HG02884 (cell line): ENCODE data around the gene TRAK1.

ENCODE experiments used
- ATAC-seq: cut with Tn5 transposase; IDR thresholded peaks from one replicate; pipeline ENCODE4 v1.9.1; 2021; ENCODE audit warnings: mild to moderate bottlenecking, moderate library complexity; ENCODE audit not compliant: unreplicated experiment

Gene TRAK1

DNA sequence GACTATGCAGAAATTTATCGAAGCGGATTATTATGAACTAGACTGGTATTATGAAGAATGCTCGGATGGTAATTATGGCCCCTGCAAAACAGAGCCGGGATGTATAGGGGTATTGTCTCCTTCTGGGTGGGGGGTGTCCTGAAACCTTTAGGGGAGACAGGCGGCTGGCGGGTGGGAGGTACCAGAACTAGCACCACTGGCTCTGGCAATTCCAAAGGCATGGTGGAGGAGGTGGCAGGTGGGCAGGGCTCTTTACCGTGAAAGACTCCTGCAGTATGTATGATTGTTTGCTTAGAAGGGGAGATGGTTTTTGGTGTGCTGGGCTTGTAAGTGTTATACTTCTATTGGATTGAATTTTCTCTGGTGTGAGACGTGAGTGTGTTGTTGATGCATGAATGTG lies 58.4 kb downstream of the TRAK1 start:
- no peak for ATAC-seq

DNA sequence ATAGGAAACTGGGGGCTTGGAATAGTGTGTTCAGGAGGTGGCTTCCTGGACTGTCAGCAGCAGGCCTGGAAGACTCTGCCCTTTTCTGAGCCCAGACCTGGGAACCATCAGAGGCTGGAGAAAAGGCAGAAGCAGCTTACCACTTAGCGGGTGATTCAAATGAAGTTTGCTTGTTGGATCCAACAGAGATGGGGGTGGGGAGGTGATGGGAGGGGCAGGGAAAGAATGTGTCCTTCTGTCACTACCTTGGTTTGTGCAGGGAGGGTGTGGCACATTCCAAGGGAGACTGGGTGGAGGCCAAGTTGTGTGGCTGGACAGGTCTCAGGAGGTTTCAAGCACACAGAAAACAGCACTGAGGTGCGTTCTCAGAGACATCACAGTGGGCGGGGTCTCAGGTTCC lies 58.8 kb downstream of the TRAK1 start:
- no peak for ATAC-seq

DNA sequence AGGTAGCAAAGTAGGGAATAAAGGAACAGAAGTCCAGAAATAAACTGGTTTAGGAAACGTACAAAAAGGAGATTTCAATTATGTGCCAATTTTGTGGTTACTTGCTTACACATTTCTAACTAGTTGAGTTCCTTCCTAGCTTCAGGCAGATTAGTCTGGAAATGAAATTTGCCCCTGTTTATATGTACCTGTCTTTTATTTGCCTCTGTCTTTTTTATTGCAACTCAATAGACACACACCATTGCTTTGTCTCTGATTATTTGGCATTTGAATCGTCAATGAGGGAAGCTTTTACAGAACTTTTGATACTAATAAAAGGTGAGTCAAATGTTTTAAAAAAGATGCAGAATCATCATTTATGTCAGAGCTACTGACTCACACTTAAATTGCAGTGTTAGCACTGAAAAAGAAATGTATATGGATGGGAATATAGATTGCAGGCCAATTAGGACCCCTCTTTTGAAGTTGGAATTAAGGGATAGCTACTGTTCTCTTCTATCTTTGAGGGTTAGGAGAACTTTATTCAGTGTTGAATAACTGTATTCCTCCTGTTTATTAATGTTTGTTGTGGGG lies 60.5 kb downstream of the TRAK1 start:
- no peak for ATAC-seq

DNA sequence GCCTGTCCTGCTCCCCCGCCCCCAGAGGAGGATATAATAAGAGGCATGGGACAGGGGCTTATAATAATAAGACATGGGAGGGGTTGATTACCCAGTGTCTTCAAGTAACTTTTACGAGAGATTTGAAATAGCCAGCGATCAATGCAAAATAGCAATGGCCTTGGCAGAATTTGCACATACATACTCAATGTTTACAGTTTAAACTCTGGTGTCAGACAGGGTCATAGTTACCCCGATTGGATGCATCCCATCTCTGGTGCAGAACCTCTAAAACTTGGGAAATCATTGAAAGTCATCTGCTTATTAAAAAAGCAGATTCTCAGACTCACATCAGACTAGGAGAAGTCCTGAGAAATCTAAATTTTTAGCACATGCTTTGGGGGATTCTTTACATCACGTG lies 61.0 kb downstream of the TRAK1 start:
- ATAC-seq: no peak

DNA sequence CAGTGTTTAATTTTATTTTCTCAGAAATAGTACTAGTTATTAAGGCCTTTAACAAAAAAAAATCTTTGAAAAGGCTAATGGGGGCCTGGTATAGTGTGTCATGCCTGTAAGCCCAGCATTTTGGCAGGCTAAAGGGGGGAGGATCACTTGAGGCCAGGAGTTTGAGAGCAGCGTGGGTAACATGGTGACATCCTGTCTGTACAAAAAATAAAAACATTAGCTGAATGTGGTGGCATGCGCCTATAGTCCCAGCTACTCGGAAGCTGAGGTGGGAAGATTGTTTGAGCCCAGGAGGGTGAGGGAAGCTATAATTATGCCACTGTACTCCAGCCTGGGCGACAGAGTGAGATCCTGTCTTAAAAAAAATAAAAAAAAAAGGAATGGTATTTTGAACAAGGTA lies 61.9 kb downstream of the TRAK1 start:
- ATAC-seq: no peak

DNA sequence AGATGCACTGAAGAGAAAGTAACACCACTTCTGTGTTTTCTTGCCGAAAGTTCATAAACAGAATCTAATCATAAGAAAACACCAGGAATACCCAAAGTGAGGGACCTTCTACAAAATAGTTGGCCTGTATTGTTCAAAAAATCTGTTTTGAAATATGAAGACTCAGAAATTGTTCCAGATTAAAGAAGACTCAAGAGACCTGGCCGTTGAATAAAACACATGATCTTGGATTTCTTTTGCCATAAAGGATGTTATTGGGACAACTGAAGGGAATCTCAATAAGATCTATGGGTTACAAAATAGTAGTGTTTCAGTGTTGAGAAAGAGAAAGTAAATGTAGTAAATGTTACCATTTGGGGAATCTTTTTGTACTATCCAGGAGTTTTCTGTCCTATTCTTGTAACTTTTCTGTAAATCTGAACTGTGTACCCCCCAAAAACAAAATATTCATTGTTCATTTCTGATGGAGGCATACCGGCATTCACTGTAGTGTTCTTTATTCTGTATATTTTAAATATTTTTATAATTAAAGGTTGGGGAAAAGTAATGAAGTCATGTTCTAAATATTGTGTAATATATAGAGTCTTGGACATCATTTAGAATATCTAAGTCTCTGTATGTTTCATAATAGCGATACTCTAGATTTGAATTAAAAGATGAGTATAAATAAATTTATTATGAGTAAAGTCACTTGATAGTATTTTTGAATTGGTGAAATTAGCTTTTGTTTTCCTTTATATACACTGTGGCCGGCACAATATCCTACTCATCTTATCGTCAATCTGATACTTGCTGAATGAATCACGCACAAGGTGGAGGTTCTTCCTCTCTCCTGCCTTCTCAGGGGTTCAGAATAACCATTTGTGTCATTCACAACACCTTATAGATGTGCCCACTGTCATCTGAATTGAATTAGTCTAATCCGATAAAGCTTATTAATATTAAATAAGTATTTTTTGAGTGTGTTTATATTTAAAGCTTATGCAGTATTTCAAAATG lies 66.7 kb downstream of the TRAK1 start:
- ATAC-seq: no peak

DNA sequence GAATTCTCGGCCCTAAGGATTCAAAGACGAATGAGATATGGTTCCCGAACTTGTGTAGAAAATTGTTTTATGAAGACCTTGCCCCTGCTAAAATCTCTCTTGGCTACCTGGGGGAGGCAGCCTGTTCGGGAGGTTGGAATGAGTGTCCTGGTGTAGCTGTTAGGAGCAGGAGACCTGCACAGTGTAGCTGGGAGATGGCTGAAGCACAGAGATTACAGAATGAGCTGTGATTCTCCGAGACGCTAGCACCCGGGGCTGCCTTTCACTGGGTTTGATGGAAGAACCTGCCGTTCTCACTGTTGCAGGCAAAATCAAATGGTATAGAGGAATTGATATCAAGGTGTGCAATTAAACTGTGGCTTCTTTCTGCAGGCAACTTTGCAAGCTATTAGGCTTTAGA lies 68.0 kb downstream of the TRAK1 start:
- ATAC-seq: no peak

DNA sequence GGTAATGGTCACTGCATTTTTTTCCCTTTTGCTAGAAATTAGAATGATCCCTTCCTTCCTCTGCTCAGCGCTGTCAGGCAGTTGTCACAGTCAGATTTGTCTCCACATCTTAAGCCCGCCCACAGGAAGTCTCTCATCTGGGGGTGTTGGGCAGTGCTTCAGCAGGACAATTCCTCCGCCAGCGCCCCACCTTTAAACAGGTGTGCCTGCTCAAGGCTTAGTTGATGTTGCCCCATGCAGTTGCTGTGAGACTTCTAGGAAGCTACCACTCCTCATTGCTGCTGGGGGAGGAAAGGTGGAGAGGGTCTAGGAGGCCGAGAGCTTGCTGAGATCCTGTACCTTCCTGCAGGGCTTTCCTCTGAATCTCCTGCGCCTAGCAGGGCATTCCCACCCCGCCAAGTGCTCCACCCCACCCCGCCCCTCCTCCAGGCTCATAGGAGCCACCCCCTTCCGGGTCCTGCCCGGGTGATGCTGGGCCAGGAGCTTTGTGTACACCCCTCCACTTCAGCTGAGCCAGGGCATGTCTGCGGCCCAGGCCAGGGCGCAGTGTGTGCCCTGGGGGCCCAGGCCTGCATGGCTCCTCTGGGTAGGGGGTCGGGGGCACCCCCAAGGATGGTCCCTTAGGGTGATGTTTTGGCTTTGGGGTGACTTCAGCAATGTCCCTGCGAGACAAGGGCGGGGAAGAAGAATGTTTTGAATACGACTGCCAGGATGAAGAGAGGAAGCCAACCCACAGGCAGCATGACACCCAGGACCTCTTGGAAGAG lies 68.7 kb downstream of the TRAK1 start:
- peak; percentile 81 for ATAC-seq

DNA sequence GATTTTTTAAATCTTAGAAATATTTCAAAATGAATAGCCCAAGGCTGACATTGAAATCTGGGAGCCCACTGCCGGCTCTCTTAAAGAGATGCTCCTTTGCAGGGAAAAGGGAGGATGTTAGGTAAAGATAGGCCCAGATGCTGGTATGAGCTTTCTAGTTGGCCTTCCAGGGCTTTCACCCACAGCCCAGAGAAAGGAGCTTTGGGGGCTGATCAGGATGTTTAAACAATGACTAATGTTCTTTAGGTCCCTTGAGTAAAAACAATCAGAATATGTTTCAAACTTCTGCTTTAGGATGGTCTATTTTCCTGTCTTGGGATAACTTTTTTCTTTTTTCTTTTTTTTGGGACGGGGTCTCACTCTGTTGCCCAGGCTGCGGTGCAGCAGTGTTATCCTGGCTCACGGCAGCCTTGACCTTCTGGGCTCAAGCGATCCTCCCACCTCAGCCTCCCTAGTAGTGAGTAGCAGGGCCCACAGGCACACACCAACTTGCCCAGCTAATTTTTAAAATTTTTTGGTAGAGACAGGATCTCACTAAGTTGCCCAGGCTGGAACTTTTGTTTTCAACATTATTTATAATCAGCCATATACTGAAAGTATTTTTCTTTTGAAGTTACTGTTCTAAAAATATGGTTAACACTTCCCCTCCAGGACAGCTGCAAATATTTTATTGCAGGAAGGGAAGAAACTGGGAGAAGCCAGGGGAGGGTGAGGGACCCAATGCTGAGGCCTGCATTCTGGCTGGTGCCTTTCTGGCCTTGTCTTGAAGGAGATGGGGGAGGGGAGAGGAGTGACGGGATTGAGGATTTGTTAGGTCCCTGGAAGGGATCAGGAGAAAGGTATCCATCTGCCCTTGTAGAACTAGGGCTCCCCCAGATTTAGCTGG lies 70.1 kb downstream of the TRAK1 start:
- ATAC-seq: no peak

DNA sequence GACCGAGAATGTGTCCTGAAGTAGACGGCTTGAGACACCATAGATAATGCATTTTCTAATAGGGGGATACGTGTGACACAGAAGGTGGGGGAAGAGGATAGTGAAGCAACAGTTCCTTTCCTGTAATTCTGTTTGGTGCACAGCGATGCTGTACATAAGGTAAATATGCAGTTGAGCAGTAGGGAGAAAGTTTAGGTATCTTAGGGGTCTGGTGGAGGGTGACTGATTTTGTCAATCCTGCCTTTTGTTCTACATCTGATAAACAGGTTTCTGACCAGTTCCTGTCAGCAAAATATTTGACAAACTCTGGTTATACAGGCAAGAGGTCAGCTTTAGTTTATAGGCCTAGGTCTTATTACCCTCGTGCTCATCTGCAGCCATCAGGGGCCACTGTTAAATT lies 71.3 kb downstream of the TRAK1 start:
- no peak for ATAC-seq

DNA sequence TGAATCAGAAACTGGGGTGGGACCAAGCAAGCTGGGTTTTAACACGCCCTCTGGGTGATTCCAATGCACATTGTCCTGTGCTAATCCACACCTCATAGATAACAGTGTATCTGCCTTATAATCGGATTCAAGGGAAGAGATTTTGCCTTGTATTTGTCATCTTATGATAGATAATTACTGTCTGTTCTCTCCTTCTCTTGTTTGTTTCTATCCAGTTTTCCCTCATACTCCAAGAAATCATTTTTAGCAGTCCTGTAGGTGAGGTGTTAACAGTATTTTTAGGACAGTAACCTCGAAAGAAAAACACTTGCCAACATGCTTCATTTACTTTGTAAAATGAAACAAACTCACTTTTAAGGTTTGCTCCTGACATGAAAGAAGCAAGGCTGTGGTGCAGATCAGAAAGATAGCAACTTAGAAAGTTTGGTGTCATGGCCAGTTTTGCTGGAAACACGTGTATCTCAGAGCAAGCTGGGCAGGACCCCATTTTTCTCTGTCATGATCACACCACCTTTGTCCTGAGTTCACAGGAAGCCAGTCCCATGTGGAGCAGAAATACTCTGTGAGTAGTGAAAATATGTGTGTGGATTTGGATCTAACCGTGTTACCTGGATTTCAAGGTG lies 72.6 kb downstream of the TRAK1 start:
- ATAC-seq: no peak

DNA sequence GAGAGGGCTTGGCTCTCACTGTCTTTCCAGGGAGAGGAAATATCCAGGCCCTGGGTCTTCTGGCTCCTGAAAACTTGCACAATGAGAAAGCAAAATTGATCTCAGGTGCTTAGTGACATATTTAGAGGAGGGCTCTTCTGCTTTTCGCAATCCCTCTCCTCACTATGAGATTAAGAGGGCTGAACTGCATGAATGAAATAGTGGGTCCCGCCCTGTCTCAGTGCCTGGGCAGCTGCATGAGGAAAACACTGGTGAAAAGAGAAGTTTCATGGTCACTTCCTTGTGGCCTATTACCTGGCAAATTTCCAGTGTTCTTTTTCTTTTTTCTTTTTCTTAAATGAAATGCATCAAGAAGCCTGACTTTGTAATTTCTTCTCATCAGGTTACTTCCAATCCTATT lies 73.5 kb downstream of the TRAK1 start:
- no peak for ATAC-seq

DNA sequence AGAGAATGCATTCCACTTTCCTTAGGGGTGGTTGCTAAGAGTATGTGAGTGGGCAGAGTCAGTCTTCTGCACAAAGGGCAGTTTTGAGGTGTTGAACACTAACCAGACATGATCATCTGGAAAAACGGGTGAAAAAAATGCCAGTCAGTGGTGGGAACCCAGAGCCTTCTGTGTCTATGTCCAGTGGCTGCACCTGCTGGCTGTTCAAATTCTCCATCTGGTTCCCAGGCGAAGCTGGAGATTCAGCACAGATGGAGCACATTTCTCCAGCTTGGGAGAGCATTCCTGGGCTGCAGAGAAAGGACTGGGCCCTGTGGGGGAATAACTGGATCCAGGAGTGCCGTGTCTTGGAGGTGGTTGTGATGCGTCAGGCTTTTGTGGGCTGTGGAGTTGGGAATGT lies 74.1 kb downstream of the TRAK1 start:
- no peak for ATAC-seq

DNA sequence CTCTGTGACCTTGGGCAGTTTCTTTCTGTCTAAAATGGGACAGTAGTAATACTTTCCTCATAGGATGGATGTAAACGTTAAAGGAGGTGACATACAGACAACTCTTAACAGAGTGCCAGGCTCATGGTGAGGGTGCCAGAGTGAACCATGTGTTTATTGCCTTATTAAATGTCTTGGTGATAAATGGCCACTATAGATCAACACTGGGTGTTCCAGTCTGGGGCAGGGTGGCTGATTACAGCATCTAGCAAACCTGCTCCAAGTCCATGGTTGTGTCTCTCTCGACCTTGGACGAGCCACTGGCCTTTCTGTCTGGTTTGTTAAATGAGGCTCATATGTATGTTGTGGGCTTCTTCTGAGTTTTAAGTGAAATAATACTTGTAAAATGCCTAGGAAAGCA lies 75.1 kb downstream of the TRAK1 start:
- no peak for ATAC-seq

DNA sequence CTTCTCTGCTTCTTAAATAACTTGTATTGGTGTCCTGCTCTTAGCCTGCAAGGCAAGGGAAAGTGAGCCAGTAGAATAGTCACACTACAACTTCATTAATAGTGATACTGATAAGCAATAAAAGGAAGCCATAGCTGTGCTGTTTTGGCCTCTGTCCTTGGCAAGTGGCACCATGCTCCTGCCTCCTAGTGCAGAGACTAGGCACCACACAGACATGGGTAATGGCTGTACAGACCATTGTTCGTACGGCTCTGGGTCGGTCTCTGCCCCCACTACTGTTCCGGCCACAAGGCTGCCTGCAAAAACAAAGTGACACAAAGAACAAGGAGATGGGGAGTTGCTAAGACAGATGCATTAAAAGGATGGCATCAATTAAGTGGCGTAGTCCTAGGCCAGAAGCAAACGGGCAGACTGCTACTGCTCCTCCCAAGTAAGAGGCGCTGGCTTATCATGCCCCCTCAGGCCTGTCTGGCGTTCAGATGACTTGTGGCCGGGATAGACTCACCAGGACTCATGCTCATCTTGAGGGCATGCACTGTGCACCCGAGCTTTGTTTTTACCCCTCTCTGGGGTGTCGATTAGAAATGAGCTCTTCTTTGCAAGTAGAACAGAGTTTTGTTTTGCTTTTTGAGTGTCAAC lies 75.6 kb downstream of the TRAK1 start:
- ATAC-seq: no peak

DNA sequence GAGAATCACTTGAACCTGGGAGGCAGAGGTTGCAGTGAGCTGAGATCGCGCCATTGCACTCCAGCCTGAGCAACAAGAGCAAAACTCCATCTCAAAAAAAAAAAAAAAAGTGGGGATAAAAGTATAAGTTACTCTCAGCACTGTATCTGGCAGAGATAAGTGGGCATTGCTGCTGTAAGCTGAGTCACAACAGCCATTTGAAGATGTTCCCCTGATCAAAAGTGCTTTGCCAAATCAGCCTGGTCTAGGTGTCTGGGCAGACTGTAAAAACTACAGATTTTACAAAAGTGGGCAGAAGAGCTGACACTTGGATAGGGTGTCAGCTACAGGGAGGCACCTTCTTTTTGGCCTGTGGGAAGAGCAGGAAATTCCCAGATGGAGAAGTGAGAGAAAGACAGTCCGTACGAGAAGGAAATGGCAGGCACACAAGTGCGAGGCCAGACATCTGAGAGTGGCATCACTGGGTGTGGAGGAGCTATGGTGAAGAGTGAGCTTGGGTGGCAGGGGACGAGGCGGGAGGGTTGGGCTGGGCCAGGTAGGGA lies 78.5 kb downstream of the TRAK1 start:
- no peak for ATAC-seq

DNA sequence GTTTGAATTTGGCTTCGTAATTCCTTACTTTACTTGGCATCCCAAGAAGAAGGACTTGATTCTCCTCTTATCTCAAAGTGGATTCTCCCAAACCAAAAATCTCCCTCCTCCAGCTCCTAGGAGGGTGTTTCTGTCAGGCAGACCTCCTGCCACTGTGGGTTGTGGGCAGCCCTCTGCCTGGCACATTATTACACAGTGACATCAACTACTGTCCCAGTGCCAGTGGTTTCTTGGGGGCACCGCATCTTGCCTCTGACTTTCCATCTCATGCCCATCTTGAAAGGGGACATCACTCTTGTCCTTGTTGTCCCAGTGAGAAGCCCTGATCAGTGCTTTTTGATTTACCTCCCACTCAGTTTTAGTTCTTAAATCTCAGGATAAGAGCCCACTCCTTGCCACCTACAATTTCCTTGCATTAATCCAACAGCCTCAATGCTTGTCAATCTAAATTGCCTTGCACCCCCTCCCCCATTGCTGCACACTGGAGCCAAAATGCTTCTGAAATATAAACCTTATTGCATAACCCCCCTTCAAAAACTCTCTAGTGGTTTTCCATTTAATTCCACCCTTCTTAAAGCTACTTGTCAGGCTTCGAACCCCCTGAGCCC lies 81.0 kb downstream of the TRAK1 start:
- ATAC-seq: no peak

DNA sequence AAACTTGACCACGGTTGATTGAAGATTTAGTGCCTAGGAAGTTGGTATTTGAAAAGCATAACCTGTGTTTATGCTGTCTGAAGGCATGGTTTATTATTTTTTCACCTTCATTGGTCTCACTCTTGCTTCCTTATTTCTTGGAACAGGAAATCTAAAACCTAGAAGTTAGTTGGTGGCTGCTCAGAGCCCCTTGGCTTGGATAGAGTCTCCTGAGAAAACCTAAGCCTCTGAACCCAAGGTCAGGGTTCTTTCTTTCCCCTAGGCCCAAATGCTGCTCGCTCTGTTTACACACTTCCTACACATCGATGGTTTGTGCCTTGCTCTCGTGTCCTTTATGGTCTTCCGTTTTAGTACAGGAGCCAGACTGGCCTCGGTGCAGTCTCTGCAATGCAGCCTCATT lies 82.2 kb downstream of the TRAK1 start:
- ATAC-seq: no peak
